Glutamatergic neuron (in vitro differentiated cells): ENCODE data around the gene HMCN1. TPM values are rescaled to one million over a fixed set of nuclear protein-coding genes. Genes with fewer than 3 reads are reported as not detected.

ENCODE experiments used
- DNase-seq: peaks from one replicate; pipeline ENCODE4 v3.0.0; 2022
- H3K27ac Mint-ChIP-seq: one replicate; pipeline ENCODE4 v1.8.0; 2020; ENCODE audit warnings: mild to moderate bottlenecking, mixed read lengths, inconsistent platforms; ENCODE audit not compliant: unreplicated experiment
- H3K27me3 Mint-ChIP-seq: one replicate; pipeline ENCODE4 v1.8.0; 2020; ENCODE audit warnings: mild to moderate bottlenecking, moderate library complexity, mixed read lengths, inconsistent platforms; ENCODE audit not compliant: unreplicated experiment
- H3K36me3 Mint-ChIP-seq: one replicate; pipeline ENCODE4 v1.8.0; 2020; ENCODE audit warnings: mild to moderate bottlenecking, mixed read lengths, inconsistent platforms; ENCODE audit not compliant: unreplicated experiment
- H3K4me1 Mint-ChIP-seq: one replicate; pipeline ENCODE4 v1.8.0; 2020; ENCODE audit warnings: mild to moderate bottlenecking, low read depth, mixed read lengths, inconsistent platforms; ENCODE audit not compliant: unreplicated experiment
- H3K4me3 Mint-ChIP-seq: one replicate; pipeline ENCODE4 v1.8.0; 2020; ENCODE audit warnings: mild to moderate bottlenecking, mixed read lengths, inconsistent platforms; ENCODE audit not compliant: unreplicated experiment
- H3K9me3 Mint-ChIP-seq: one replicate; pipeline ENCODE4 v1.8.0; 2020; ENCODE audit warnings: mild to moderate bottlenecking, moderate library complexity, mixed read lengths, inconsistent platforms; ENCODE audit not compliant: unreplicated experiment
- CTCF ChIP-seq: fragments of 200-600 bp; sonication (generic); IDR thresholded peaks from one replicate; pipeline ENCODE4 v1.5.0; 2021; ENCODE audit not compliant: partially characterized antibody, unreplicated experiment
- total RNA-seq: library from RNA; stranded (reverse); fragmentation: NEBNext Ultra II Directional; extraction: Animal tissue kit (Norgen Biotek cat#: 25700); gene quantifications from one replicate; pipeline ENCODE4 v1.2.1, GENCODE V29; 2021; ENCODE audit not compliant: unreplicated experiment

HMCN1 gene
- total RNA-seq, 1 donor from 2014 or later, result 0.93 TPM

GRCh38 chr1:185934476-185935189, 200.4 kb downstream of the HMCN1 start:
- Mint-ChIP-seq H3K36me3 (no peaks in the 10 kb centered on the region), H3K27me3 (no peaks in the 10 kb centered on the region), H3K9me3 (no peaks in the 10 kb centered on the region), H3K27ac (no peak overlapping the region), H3K4me3 (no peak overlapping the region), H3K4me1 (no peaks in the 10 kb centered on the region)
- TF ChIP-seq CTCF, result no peak
- DNase-seq, result no peak

- no peaks in the 10 kb centered on the region for H3K9me3 Mint-ChIP-seq
- TF ChIP-seq CTCF, result no peak
- no peak for DNase-seq
- H3K27me3 Mint-ChIP-seq, result no peaks in the 10 kb centered on the region
- H3K36me3 Mint-ChIP-seq, result no peaks in the 10 kb centered on the region
- H3K4me3 Mint-ChIP-seq, result no peak overlapping the region
- H3K4me1 Mint-ChIP-seq, result no peaks in the 10 kb centered on the region
- H3K27ac Mint-ChIP-seq, result no peak overlapping the region
These were observed 201.2 kb downstream of the HMCN1 start for GRCh38 chr1:185935360-185935759.

- no peak overlapping the region for H3K4me3 Mint-ChIP-seq
- H3K4me1 Mint-ChIP-seq, result no peaks in the 10 kb centered on the region
- no peak for TF ChIP-seq CTCF
- no peak overlapping the region for H3K27ac Mint-ChIP-seq
- no peaks in the 10 kb centered on the region for H3K27me3 Mint-ChIP-seq
- H3K36me3 Mint-ChIP-seq, result no peaks in the 10 kb centered on the region
- DNase-seq, result no peak
- no peaks in the 10 kb centered on the region for H3K9me3 Mint-ChIP-seq
These were observed 202.4 kb downstream of the HMCN1 start for GRCh38 chr1:185936641-185937040.

GRCh38 chr1:185938396-185938795, 204.2 kb downstream of the HMCN1 start:
- H3K27ac Mint-ChIP-seq, result no peak overlapping the region
- TF ChIP-seq CTCF, result no peak
- H3K9me3 Mint-ChIP-seq, result no peaks in the 10 kb centered on the region
- no peaks in the 10 kb centered on the region for H3K4me1 Mint-ChIP-seq
- H3K36me3 Mint-ChIP-seq, result no peaks in the 10 kb centered on the region
- no peaks in the 10 kb centered on the region for H3K27me3 Mint-ChIP-seq
- no peak overlapping the region for H3K4me3 Mint-ChIP-seq
- no peak for DNase-seq

- Mint-ChIP-seq H3K27ac (no peak overlapping the region), H3K4me1 (no peaks in the 10 kb centered on the region), H3K27me3 (no peaks in the 10 kb centered on the region), H3K36me3 (no peaks in the 10 kb centered on the region), H3K4me3 (no peak overlapping the region), H3K9me3 (no peaks in the 10 kb centered on the region)
- TF ChIP-seq CTCF, result no peak
- no peak for DNase-seq
These were observed 205.0 kb downstream of the HMCN1 start for GRCh38 chr1:185939142-185939541.
